T1000 (cell line): ENCODE measurements around the gene SEMA5A.

Experiments
- DNase-seq: peaks from one replicate; lab custom pipeline; 2025; ENCODE audit warnings: mixed read lengths; lab: John Stamatoyannopoulos, UW

Gene SEMA5A

GRCh38 chr5:9169557-9169902 lies 376.3 kb downstream of the SEMA5A start:
- no peak for DNase-seq

GRCh38 chr5:9168791-9169556 lies 376.9 kb downstream of the SEMA5A start:
- DNase-seq = no peak

- no peak for DNase-seq
Measured at GRCh38 chr5:9166202-9167112, 379.4 kb downstream of the SEMA5A start.

- no peak for DNase-seq
Measured at GRCh38 chr5:9165546-9165945, 380.3 kb downstream of the SEMA5A start.

- no peak for DNase-seq
Measured at GRCh38 chr5:9160747-9161146, 385.1 kb downstream of the SEMA5A start.

GRCh38 chr5:9157811-9158210 lies 388.1 kb downstream of the SEMA5A start:
- no peak for DNase-seq

GRCh38 chr5:9157020-9157419 lies 388.9 kb downstream of the SEMA5A start:
- no peak for DNase-seq

- no peak for DNase-seq
Measured at GRCh38 chr5:9156282-9156681, 389.6 kb downstream of the SEMA5A start.

GRCh38 chr5:9151684-9152427 lies 394.0 kb downstream of the SEMA5A start:
- DNase-seq = no peak

GRCh38 chr5:9149988-9150387 lies 395.9 kb downstream of the SEMA5A start:
- DNase-seq = peak; percentile 13

- no peak for DNase-seq
Measured at GRCh38 chr5:9148242-9148641, 397.6 kb downstream of the SEMA5A start.

GRCh38 chr5:9140711-9141110 lies 405.2 kb downstream of the SEMA5A start:
- no peak for DNase-seq

- no peak for DNase-seq
Measured at GRCh38 chr5:9140202-9140601, 405.7 kb downstream of the SEMA5A start.

GRCh38 chr5:9139344-9139743 lies 406.5 kb downstream of the SEMA5A start:
- no peak for DNase-seq

- DNase-seq = no peak
Measured at GRCh38 chr5:9128136-9128535, 417.7 kb downstream of the SEMA5A start.

- DNase-seq = no peak
Measured at GRCh38 chr5:9126490-9126889, 419.4 kb downstream of the SEMA5A start.

- DNase-seq = no peak
Measured at GRCh38 chr5:9125852-9126251, 420.0 kb downstream of the SEMA5A start.

GRCh38 chr5:9124838-9125237 lies 421.0 kb downstream of the SEMA5A start:
- DNase-seq = no peak

GRCh38 chr5:9124071-9124470 lies 421.8 kb downstream of the SEMA5A start:
- DNase-seq = no peak

GRCh38 chr5:9122528-9122927 lies 423.3 kb downstream of the SEMA5A start:
- DNase-seq = no peak

- no peak for DNase-seq
Measured at GRCh38 chr5:9121597-9121996, 424.3 kb downstream of the SEMA5A start.

- DNase-seq = no peak
Measured at GRCh38 chr5:9118852-9119251, 427.0 kb downstream of the SEMA5A start.

- no peak for DNase-seq
Measured at GRCh38 chr5:9115093-9115492, 430.8 kb downstream of the SEMA5A start.
